IMR-90 (cell line): ENCODE results near the gene VSTM5. TPM values are rescaled to one million over a fixed set of nuclear protein-coding genes. Genes with fewer than 3 reads are reported as not detected.

ENCODE experiments used
- ATAC-seq: fragments of 200-7000 bp; cut with Tn5 transposase; 2 replicates; pipeline ENCODE4 v1.9.1; 2020; ENCODE audit warnings: low read depth, mild to moderate bottlenecking, moderate library complexity
- BruUV-seq: library from RNA; stranded (reverse); fragments of 400-500 nt; replicated peaks from 2 replicates; lab custom pipeline; 2021; lab: Mats Ljungman, UMichigan
- CTCF ChIA-PET: fragments of 300-600 bp; formaldehyde crosslinking; extraction: SDS; loops from one replicate; lab custom pipeline; 2021; ENCODE audit warnings: antibody characterized with exemption; lab: Yijun Ruan, JAX
- POLR2A ChIA-PET: fragments of 300-600 bp; sonication (Branson Sonifier 250); formaldehyde crosslinking; loops from one replicate; lab custom pipeline; 2022; ENCODE audit warnings: antibody characterized with exemption; ENCODE audit not compliant: unreplicated experiment; lab: Charles Lee
- DNase-seq: peaks from one replicate; pipeline ENCODE4 v3.0.0; 2013
- H2AFZ ChIP-seq: replicated peaks from 2 replicates; pipeline ENCODE3; 2013; ENCODE audit warnings: low read length, mild to moderate bottlenecking; ENCODE audit not compliant: poor library complexity
- H2AK5ac ChIP-seq: 2 replicates; pipeline ENCODE4 v1.6.1; 2013; ENCODE audit warnings: low read depth, low read length, inconsistent platforms
- H2AK9ac ChIP-seq: replicated peaks from 2 replicates; pipeline ENCODE3; 2013; ENCODE audit warnings: mild to moderate bottlenecking, low read depth, low read length, moderate library complexity; ENCODE audit not compliant: poor library complexity
- H2BK120ac ChIP-seq: 2 replicates; pipeline ENCODE4 v1.6.1; 2013; ENCODE audit warnings: low read depth, low read length, inconsistent platforms
- H2BK15ac ChIP-seq: 3 replicates; pipeline ENCODE4 v1.6.1; 2013; ENCODE audit warnings: low read depth, low read length, inconsistent platforms
- H2BK20ac ChIP-seq: 2 replicates; pipeline ENCODE4 v1.6.1; 2013; ENCODE audit warnings: low read depth, mild to moderate bottlenecking, inconsistent platforms, low read length, moderate library complexity
- H2BK5ac ChIP-seq: 2 replicates; pipeline ENCODE4 v1.6.1; 2013; ENCODE audit warnings: mild to moderate bottlenecking, low read depth, low read length, inconsistent platforms; ENCODE audit not compliant: poor library complexity, severe bottlenecking
- H3K14ac ChIP-seq: replicated peaks from 2 replicates; pipeline ENCODE4 v1.6.1; 2013; ENCODE audit warnings: low read depth, low read length, inconsistent platforms
- H3K18ac ChIP-seq: 2 replicates; pipeline ENCODE4 v1.6.1; 2013; ENCODE audit warnings: low read depth, low read length, control low read depth
- H3K23ac ChIP-seq: 2 replicates; pipeline ENCODE4 v1.6.1; 2013; ENCODE audit warnings: low read depth, low read length, inconsistent platforms
- H3K27ac ChIP-seq: 2 replicates; pipeline ENCODE4 v1.5.1; 2013; ENCODE audit warnings: mild to moderate bottlenecking, control low read depth, low read length; ENCODE audit not compliant: insufficient read depth
- H3K27me3 ChIP-seq: 2 replicates; pipeline ENCODE4 v1.6.1; 2013; ENCODE audit warnings: low read length; ENCODE audit not compliant: control insufficient read depth, insufficient read depth
- H3K36me3 ChIP-seq: 2 replicates; pipeline ENCODE4 v1.6.1; 2013; ENCODE audit warnings: low read length, mixed read lengths; ENCODE audit not compliant: control insufficient read depth, insufficient read depth
- H3K4ac ChIP-seq: 2 replicates; pipeline ENCODE4 v1.6.1; 2013; ENCODE audit warnings: low read depth, low read length, inconsistent platforms
- H3K4me1 ChIP-seq: 2 replicates; pipeline ENCODE4 v1.6.1; 2013; ENCODE audit warnings: low read length, mixed read lengths; ENCODE audit not compliant: control insufficient read depth, insufficient read depth
- H3K4me2 ChIP-seq: 2 replicates; pipeline ENCODE4 v1.6.1; 2013; ENCODE audit warnings: low read depth, mild to moderate bottlenecking, control low read depth, low read length, moderate library complexity
- H3K4me3 ChIP-seq: 2 replicates; pipeline ENCODE4 v1.5.1; 2013; ENCODE audit warnings: low read depth, mild to moderate bottlenecking, control low read depth, low read length, moderate library complexity; ENCODE audit not compliant: insufficient read depth
- H3K56ac ChIP-seq: 2 replicates; pipeline ENCODE4 v1.6.1; 2013; ENCODE audit warnings: low read length, inconsistent platforms; ENCODE audit not compliant: insufficient read depth; ENCODE audit errors: extremely low read depth
- H3K79me1 ChIP-seq, 2 experiments: 2 replicates each; pipeline ENCODE4 v1.6.1; 2013; ENCODE audit warnings: low read length in 2 of 2, inconsistent platforms in 1 of 2, low read depth in 1 of 2
- H3K9ac ChIP-seq: 2 replicates; pipeline ENCODE4 v1.6.1; 2013; ENCODE audit warnings: low read depth, low read length, control low read depth
- H3K9me1 ChIP-seq: 2 replicates; pipeline ENCODE4 v1.6.1; 2013; ENCODE audit warnings: low read length, inconsistent platforms; ENCODE audit not compliant: insufficient read depth
- H3K9me3 ChIP-seq: 2 replicates; pipeline ENCODE4 v1.6.1; 2013; ENCODE audit warnings: low read length; ENCODE audit not compliant: control insufficient read depth, insufficient read depth
- H4K20me1 ChIP-seq: 2 replicates; pipeline ENCODE4 v1.6.1; 2013; ENCODE audit warnings: low read length, inconsistent platforms; ENCODE audit not compliant: insufficient read depth
- H4K5ac ChIP-seq: 2 replicates; pipeline ENCODE4 v1.6.1; 2013; ENCODE audit warnings: mild to moderate bottlenecking, low read depth, low read length, control low read depth
- H4K8ac ChIP-seq, 2 experiments: 2 replicates each; pipeline ENCODE4 v1.6.1; 2013; ENCODE audit warnings: low read depth in 2 of 2, low read length in 2 of 2, control low read depth in 1 of 2, inconsistent platforms in 1 of 2
- H4K91ac ChIP-seq: 2 replicates; pipeline ENCODE4 v1.6.1; 2013; ENCODE audit warnings: low read depth, low read length, inconsistent platforms; ENCODE audit not compliant: insufficient read depth
- BHLHE40 ChIP-seq: fragments of 150-350 bp; IDR thresholded peaks from 2 replicates; pipeline ENCODE4 v1.6.1; 2016; ENCODE audit warnings: mild to moderate bottlenecking, low read depth, low read length
- CEBPB ChIP-seq: IDR thresholded peaks from 2 replicates; pipeline ENCODE4 v1.6.1; 2012; ENCODE audit warnings: low read depth, low read length, improper control_type of control experiment
- CHD1 ChIP-seq: IDR thresholded peaks from 2 replicates; pipeline ENCODE4 v1.6.1; 2012; ENCODE audit warnings: low read depth, low read length, improper control_type of control experiment
- FOS ChIP-seq: fragments of 150-350 bp; IDR thresholded peaks from 2 replicates; pipeline ENCODE4 v1.6.1; 2016; ENCODE audit warnings: low read depth, low read length
- MAFK ChIP-seq: IDR thresholded peaks from 2 replicates; pipeline ENCODE4 v1.6.1; 2012; ENCODE audit warnings: low read depth, low read length, improper control_type of control experiment
- MAZ ChIP-seq: IDR thresholded peaks from 2 replicates; pipeline ENCODE4 v1.6.1; 2012; ENCODE audit warnings: low read depth, mild to moderate bottlenecking, low read length, improper control_type of control experiment, moderate library complexity, borderline replicate concordance
- MXI1 ChIP-seq: IDR thresholded peaks from 2 replicates; pipeline ENCODE4 v1.6.1; 2012; ENCODE audit warnings: low read depth, mild to moderate bottlenecking, low read length, moderate library complexity, borderline replicate concordance
- NFE2L2 ChIP-seq: fragments of 150-350 bp; IDR thresholded peaks from 2 replicates; pipeline ENCODE4 v1.6.1; 2016; ENCODE audit warnings: low read depth, mild to moderate bottlenecking, low read length
- POLR2A ChIP-seq: IDR thresholded peaks from 2 replicates; pipeline ENCODE4 v1.6.1; 2012; ENCODE audit warnings: mild to moderate bottlenecking, low read depth, low read length
- RAD21 ChIP-seq: IDR thresholded peaks from 2 replicates; pipeline ENCODE4 v1.6.1; 2012; ENCODE audit warnings: low read length, improper control_type of control experiment
- RCOR1 ChIP-seq: IDR thresholded peaks from 2 replicates; pipeline ENCODE4 v1.6.1; 2012; ENCODE audit warnings: mild to moderate bottlenecking, low read length, improper control_type of control experiment; ENCODE audit not compliant: insufficient replicate concordance
- RFX5 ChIP-seq: IDR thresholded peaks from 2 replicates; pipeline ENCODE4 v1.8.0; 2012; ENCODE audit warnings: low read depth, mild to moderate bottlenecking, low read length, moderate library complexity
- SMC3 ChIP-seq: fragments of 150-350 bp; IDR thresholded peaks from 2 replicates; pipeline ENCODE4 v1.6.1; 2016; ENCODE audit warnings: low read depth, mild to moderate bottlenecking, antibody characterized with exemption, low read length, moderate library complexity
- WGBS, 2 experiments: methylation state at CpG; one replicate each; pipeline versions ENCODE4 v1.1.5 to v1.1.7; 2013; ENCODE audit warnings: missing lambda C conversion rate in 2 of 2; ENCODE audit not compliant: insufficient read length in 1 of 2; ENCODE audit errors: extremely low coverage in 2 of 2; 5-methylcytosine and 5-hydroxymethylcytosine counted together
- dilution Hi-C: fragments of 300-500 bp; cut with HindIII; formaldehyde crosslinking; loops from one replicate; pipeline ENCODE4 v1.14.3; 2018; ENCODE audit warnings: low sequenced_read_pairs; ENCODE audit not compliant: unreplicated experiment
- in situ Hi-C: fragments of 300-500 bp; cut with MboI; formaldehyde crosslinking; loops from 3 replicates; pipeline ENCODE4 v1.14.3; 2019; ENCODE audit warnings: low sequenced_read_pairs, inconsistent platforms, mixed read lengths
- intact Hi-C: fragments of 100-400 bp; cut with micrococcal nuclease; formaldehyde crosslinking; loops from 2 replicates; pipeline ENCODE4 v1.10.0; 2022
- polyA plus RNA-seq, 3 experiments: library from polyadenylated mRNA; depleted of rRNA; stranded (reverse); fragments of >200 nt; gene quantifications; 2 replicates each; pipeline ENCODE4 v1.2.3, GENCODE V29; 2012; ENCODE audit warnings: low replicate concordance in 1 of 3
- total RNA-seq: library from RNA; depleted of rRNA; stranded (reverse); fragments of >200 nt; gene quantifications from 2 replicates; pipeline ENCODE4 v1.2.3, GENCODE V29; 2012
- TF ChIP-seq, protein P1 (sequence below): fragments of 150-350 bp; IDR thresholded peaks from 2 replicates; pipeline ENCODE4 v1.6.1; 2016; ENCODE audit warnings: low read depth, mild to moderate bottlenecking, low read length, moderate library complexity, borderline replicate concordance
- TF ChIP-seq, protein P2 (sequence below): fragments of 150-350 bp; IDR thresholded peaks from 2 replicates; pipeline ENCODE4 v1.6.1; 2017; ENCODE audit warnings: mild to moderate bottlenecking, antibody characterized with exemption, low read length, low read depth
- TF ChIP-seq, protein P3 (sequence below): conservative IDR thresholded peaks from 2 replicates; pipeline ENCODE4 v1.5.1; 2012; ENCODE audit warnings: mild to moderate bottlenecking, low read depth, low read length, improper control_type of control experiment

Gene VSTM5
- total and polyA plus RNA-seq, 2 of the 4 experiments (the other 2 are of a cell fraction), result 0.36 to 0.43 TPM

DNA sequence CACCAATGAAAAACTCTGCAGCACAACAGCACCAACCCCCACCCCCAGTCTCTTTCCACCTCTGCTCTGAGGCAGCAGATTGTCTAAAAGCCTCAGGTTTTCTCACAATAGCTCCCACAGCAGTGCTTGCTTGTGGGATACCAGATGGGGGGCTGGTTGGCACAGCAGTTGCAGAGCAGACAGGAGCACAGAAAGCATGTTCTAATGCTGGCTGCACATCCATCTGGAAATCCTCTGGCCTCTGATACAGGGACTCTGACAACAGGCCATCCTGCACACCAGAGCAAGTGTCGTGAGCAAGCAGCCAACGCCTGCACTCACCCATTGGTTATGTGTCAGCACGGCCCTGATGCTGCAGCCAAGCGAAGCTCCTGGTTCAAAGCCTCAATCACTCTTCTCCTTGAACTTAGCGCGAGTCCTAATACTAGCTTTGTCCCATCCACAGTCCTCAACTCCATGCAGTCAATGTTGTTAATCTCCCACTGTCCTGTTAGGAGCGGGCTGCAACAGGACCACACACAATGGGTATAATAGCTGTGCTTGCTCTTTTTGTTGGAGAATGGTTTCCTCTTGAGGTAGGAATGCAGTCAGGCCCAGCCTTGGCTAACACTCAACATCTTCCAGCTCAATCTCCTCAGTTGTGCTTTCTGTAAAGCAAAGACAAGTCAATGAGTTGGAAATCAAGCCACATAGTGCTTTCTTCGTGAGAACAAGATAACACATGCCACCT, 30.3 kb downstream of the VSTM5 start:
- dilution Hi-C loops, result no loop called here

More for the DNA sequence above, 30.3 kb downstream of the VSTM5 start:
- H3K23ac ChIP-seq, result no peak overlapping the region
- ATAC-seq, result no peak
- no peak overlapping the region for H3K9ac ChIP-seq
- no peak for DNase-seq
- H3K79me1 ChIP-seq, result no peaks in the 10 kb centered on the region
- no peaks in the 10 kb centered on the region for H3K9me1 ChIP-seq
- H3K4ac ChIP-seq, result no peak overlapping the region
- H2AK5ac ChIP-seq, result no peak overlapping the region
- H3K4me1 ChIP-seq, result no peaks in the 10 kb centered on the region
- in situ Hi-C loops (no loop called here), intact Hi-C loops (no loop called here)
- no peak overlapping the region for H3K27ac ChIP-seq
- H2BK5ac ChIP-seq, result no peak overlapping the region
- ChIA-PET CTCF (no interaction called here), POLR2A (no interaction called here)
- BruUV-seq, result no TSS peak
- peaks cover 7% of the 10 kb centered on the region for H3K36me3 ChIP-seq
- WGBS, 2 experiments, result 90% methylated on average over 3 of the region's 8 CpGs; no CpG with 5 or more reads in 1 of the 2 experiments
- no peak overlapping the region for H4K91ac ChIP-seq
- H2BK20ac ChIP-seq, result no peak overlapping the region
- no peak overlapping the region for H4K8ac ChIP-seq
- TF ChIP-seq RCOR1 (no peak), CEBPB (no peak), POLR2A (no peak), SMC3 (no peak), MXI1 (no peak), RFX5 (no peak), CHD1 (no peak), MAZ (no peak), FOS (no peak), NFE2L2 (no peak), BHLHE40 (no peak), RAD21 (no peak), MAFK (no peak)
- TF ChIP-seq, protein P1, sequence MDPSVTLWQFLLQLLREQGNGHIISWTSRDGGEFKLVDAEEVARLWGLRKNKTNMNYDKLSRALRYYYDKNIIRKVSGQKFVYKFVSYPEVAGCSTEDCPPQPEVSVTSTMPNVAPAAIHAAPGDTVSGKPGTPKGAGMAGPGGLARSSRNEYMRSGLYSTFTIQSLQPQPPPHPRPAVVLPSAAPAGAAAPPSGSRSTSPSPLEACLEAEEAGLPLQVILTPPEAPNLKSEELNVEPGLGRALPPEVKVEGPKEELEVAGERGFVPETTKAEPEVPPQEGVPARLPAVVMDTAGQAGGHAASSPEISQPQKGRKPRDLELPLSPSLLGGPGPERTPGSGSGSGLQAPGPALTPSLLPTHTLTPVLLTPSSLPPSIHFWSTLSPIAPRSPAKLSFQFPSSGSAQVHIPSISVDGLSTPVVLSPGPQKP, result no peak
- TF ChIP-seq, protein P2, sequence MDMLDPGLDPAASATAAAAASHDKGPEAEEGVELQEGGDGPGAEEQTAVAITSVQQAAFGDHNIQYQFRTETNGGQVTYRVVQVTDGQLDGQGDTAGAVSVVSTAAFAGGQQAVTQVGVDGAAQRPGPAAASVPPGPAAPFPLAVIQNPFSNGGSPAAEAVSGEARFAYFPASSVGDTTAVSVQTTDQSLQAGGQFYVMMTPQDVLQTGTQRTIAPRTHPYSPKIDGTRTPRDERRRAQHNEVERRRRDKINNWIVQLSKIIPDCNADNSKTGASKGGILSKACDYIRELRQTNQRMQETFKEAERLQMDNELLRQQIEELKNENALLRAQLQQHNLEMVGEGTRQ, result no peak
- TF ChIP-seq, protein P3, sequence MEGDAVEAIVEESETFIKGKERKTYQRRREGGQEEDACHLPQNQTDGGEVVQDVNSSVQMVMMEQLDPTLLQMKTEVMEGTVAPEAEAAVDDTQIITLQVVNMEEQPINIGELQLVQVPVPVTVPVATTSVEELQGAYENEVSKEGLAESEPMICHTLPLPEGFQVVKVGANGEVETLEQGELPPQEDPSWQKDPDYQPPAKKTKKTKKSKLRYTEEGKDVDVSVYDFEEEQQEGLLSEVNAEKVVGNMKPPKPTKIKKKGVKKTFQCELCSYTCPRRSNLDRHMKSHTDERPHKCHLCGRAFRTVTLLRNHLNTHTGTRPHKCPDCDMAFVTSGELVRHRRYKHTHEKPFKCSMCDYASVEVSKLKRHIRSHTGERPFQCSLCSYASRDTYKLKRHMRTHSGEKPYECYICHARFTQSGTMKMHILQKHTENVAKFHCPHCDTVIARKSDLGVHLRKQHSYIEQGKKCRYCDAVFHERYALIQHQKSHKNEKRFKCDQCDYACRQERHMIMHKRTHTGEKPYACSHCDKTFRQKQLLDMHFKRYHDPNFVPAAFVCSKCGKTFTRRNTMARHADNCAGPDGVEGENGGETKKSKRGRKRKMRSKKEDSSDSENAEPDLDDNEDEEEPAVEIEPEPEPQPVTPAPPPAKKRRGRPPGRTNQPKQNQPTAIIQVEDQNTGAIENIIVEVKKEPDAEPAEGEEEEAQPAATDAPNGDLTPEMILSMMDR, result no peak
- H3K4me3 ChIP-seq, result no peak overlapping the region
- H3K4me2 ChIP-seq, result no peak overlapping the region
- H2AFZ ChIP-seq, result no peak overlapping the region
- no peak overlapping the region for H2BK15ac ChIP-seq
- H3K18ac ChIP-seq, result no peak overlapping the region
- H2AK9ac ChIP-seq, result no peak overlapping the region
- H3K9me3 ChIP-seq, result no peaks in the 10 kb centered on the region
- no peaks in the 10 kb centered on the region for H4K20me1 ChIP-seq
- no peak overlapping the region for H3K56ac ChIP-seq
- H3K14ac ChIP-seq, result no peak overlapping the region
- no peaks in the 10 kb centered on the region for H3K27me3 ChIP-seq
- H4K5ac ChIP-seq, result no peak overlapping the region
- no peak overlapping the region for H2BK120ac ChIP-seq
